Esophagus squamous epithelium (tissue), 5 donors: ENCODE data around the gene RALY. TPM values are rescaled to one million over a fixed set of nuclear protein-coding genes. Genes with fewer than 3 reads are reported as not detected.

Experiments
- DNase-seq: peaks from one replicate; lab custom pipeline; 2025; lab: John Stamatoyannopoulos, UW
- H3K27ac ChIP-seq, 4 donors: fragments of 200-600 bp; sonication (generic); one replicate each; pipeline ENCODE4 v1.5.1; 2016 to 2019; ENCODE audit warnings: mild to moderate bottlenecking in 1 of 4
- H3K27me3 ChIP-seq, 4 donors: fragments of 200-600 bp; sonication (generic); 1 replicate in 3 of 4; 2 replicates in 1 of 4; pipeline versions ENCODE4 v1.5.1 to v1.6.0; 2017 to 2021; ENCODE audit warnings: antibody characterized with exemption in 1 of 4
- H3K36me3 ChIP-seq, 3 donors: fragments of 200-600 bp; sonication (generic); one replicate each; pipeline ENCODE4 v1.5.1; 2016 to 2019
- H3K4me1 ChIP-seq, 3 donors: fragments of 200-600 bp; sonication (generic); one replicate each; pipeline ENCODE4 v1.5.1; 2017 to 2019
- H3K4me3 ChIP-seq, 4 donors: fragments of 200-600 bp; sonication (generic); 1 replicate in 3 of 4; 2 replicates in 1 of 4; pipeline ENCODE4 v1.5.1; 2016 to 2019; ENCODE audit warnings: mild to moderate bottlenecking in 2 of 4, moderate library complexity in 1 of 4
- H3K9me3 ChIP-seq, 3 donors: fragments of 200-600 bp; sonication (generic); one replicate each; pipeline ENCODE4 v1.5.1; 2016 to 2019
- CTCF ChIP-seq, 6 experiments: fragments of 450-650 bp in 4 of 6; fragments of 200-600 bp in 2 of 6; sonication (generic) in 2 of 6; IDR thresholded peaks; one replicate each; pipeline ENCODE4 v1.5.1; 2016 to 2019; ENCODE audit warnings: antibody characterized with exemption in 6 of 6, mild to moderate bottlenecking in 4 of 6, moderate library complexity in 4 of 6
- POLR2A ChIP-seq, 4 donors: fragments of 450-650 bp; IDR thresholded peaks; one replicate each; pipeline ENCODE4 v1.6.1; 2017; ENCODE audit warnings: antibody characterized with exemption in 4 of 4, mild to moderate bottlenecking in 4 of 4, moderate library complexity in 3 of 4
- WGBS, 2 donors: methylation state at CpG; one replicate each; pipeline ENCODE4 v1.1.5; 2018; 5-methylcytosine and 5-hydroxymethylcytosine counted together
- intact Hi-C: fragments of 100-400 bp; cut with DNase I; formaldehyde crosslinking; loops from one replicate; pipeline ENCODE4 v1.15.0; 2022
- total RNA-seq, 4 donors: library from RNA; depleted of rRNA; stranded (reverse); fragments of >200 nt; gene quantifications; one replicate each; pipeline ENCODE4 v1.1.0, GENCODE V29; 2016
- donor health status: DM: yes; HTN: yes; CAD: no.

RALY gene
- total RNA-seq, 4 donors from 2014 or later, result 70.3 to 100 (median 88.2) TPM

GRCh38 chr20:34093895-34094294 is 100.2 kb downstream of the RALY start:
- Histone ChIP-seq H3K27ac (no peak overlapping the region), H3K36me3 (peaks cover 18 to 100% (median 72%) of the 10 kb centered on the region in 3 donors), H3K27me3 (no peaks in the 10 kb centered on the region), H3K4me3 (no peak overlapping the region), H3K9me3 (no peaks in the 10 kb centered on the region), H3K4me1 (peaks cover 0 to 23% (median 6%) of the 10 kb centered on the region in 3 donors)
- DNase-seq, result no peak
- intact Hi-C loops, result no loop called here
- WGBS, 2 donors, result 86 to 92% methylated on average over 2 of the region's 2 CpGs
- TF ChIP-seq CTCF (IDR thresholded peaks at IDR 0.05) (no peak), POLR2A (IDR thresholded peaks at IDR 0.05) (no peak)

- TF ChIP-seq CTCF (IDR thresholded peaks at IDR 0.05) (no peak), POLR2A (IDR thresholded peaks at IDR 0.05) (no peak)
- intact Hi-C loops, result no loop called here
- no peaks in the 10 kb centered on the region for H3K27me3 ChIP-seq
- peaks cover 0 to 6% (median 0%) of the 10 kb centered on the region in 3 donors for H3K4me1 ChIP-seq
- no peaks in the 10 kb centered on the region for H3K9me3 ChIP-seq
- no peak overlapping the region for H3K4me3 ChIP-seq
- H3K27ac ChIP-seq, result no peak overlapping the region
- no peak for DNase-seq
- peaks cover 18 to 100% (median 67%) of the 10 kb centered on the region in 3 donors for H3K36me3 ChIP-seq
These were observed 102.1 kb downstream of the RALY start for GRCh38 chr20:34095825-34096224.

- TF ChIP-seq CTCF (IDR thresholded peaks at IDR 0.05), result no peak
- TF ChIP-seq POLR2A (IDR thresholded peaks at IDR 0.05), result no peak
- intact Hi-C loops, result no loop called here
- Histone ChIP-seq H3K27ac (no peak overlapping the region), H3K4me1 (peaks cover 0 to 7% (median 0%) of the 10 kb centered on the region in 3 donors), H3K9me3 (no peaks in the 10 kb centered on the region), H3K27me3 (no peaks in the 10 kb centered on the region), H3K36me3 (peaks cover 18 to 100% (median 63%) of the 10 kb centered on the region in 3 donors), H3K4me3 (no peak overlapping the region)
- 86 to 87% methylated on average over 9 of the region's 9 CpGs for WGBS, 2 donors
- DNase-seq, result no peak
These were observed 103.2 kb downstream of the RALY start for GRCh38 chr20:34096699-34097444.

- WGBS, 2 donors, result 67 to 78% methylated on average over 3 of the region's 3 CpGs
- Histone ChIP-seq H3K4me1 (peaks cover 0 to 7% (median 0%) of the 10 kb centered on the region in 3 donors), H3K27me3 (no peaks in the 10 kb centered on the region), H3K9me3 (no peaks in the 10 kb centered on the region), H3K27ac (no peak overlapping the region), H3K36me3 (peaks cover 12 to 100% (median 61%) of the 10 kb centered on the region in 3 donors), H3K4me3 (no peak overlapping the region)
- intact Hi-C loops, result no loop called here
- no peak for DNase-seq
- TF ChIP-seq CTCF (IDR thresholded peaks at IDR 0.05), result no peak
- TF ChIP-seq POLR2A (IDR thresholded peaks at IDR 0.05), result no peak
These were observed 104.9 kb downstream of the RALY start for GRCh38 chr20:34098570-34098969.

GRCh38 chr20:34099675-34100074 is 106.0 kb downstream of the RALY start:
- no peak overlapping the region for H3K27ac ChIP-seq
- WGBS, 2 donors, result 76 to 87% methylated on average over 5 of the region's 5 CpGs
- H3K9me3 ChIP-seq, result no peaks in the 10 kb centered on the region
- TF ChIP-seq CTCF (IDR thresholded peaks at IDR 0.05) (no peak), POLR2A (IDR thresholded peaks at IDR 0.05) (no peak)
- intact Hi-C loops, result no loop called here
- H3K4me1 ChIP-seq, result peaks cover 0 to 7% (median 0%) of the 10 kb centered on the region in 3 donors
- H3K4me3 ChIP-seq, result no peak overlapping the region
- H3K27me3 ChIP-seq, result no peaks in the 10 kb centered on the region
- H3K36me3 ChIP-seq, result peaks cover 23 to 100% (median 67%) of the 10 kb centered on the region in 3 donors
- no peak for DNase-seq
